Fibroblast of skin of left quadriceps (primary cell): ENCODE results near the gene ZC3H12D.
"Not testable (repeated sequence)": the region's sequence is repeated elsewhere in the genome, so short reads cannot be mapped to it uniquely, and the experiment has no call there.

Experiments
- DNase-seq, 2 experiments: peaks; one replicate each; pipeline ENCODE4 v3.0.0-alpha.2; 2013; ENCODE audit warnings: low read depth in 2 of 2

The ZC3H12D gene

GRCh38 chr6:149484733-149485700, at the start of gene ZC3H12D:
Gene ZC3H12D (minus strand): TSS chr6:149485014. CDS start chr6:149474543, 10,471 bp downstream.
- no peak for DNase-seq

GRCh38 chr6:149529650-149530049, 44.8 kb upstream of the ZC3H12D start:
- DNase-seq, result no peak

- no peak for DNase-seq
These were observed 30.7 kb upstream of the ZC3H12D start for GRCh38 chr6:149515494-149515893.

- DNase-seq, result no peak
These were observed 29.1 kb upstream of the ZC3H12D start for GRCh38 chr6:149513915-149514314.

- no peak for DNase-seq
These were observed 26.1 kb upstream of the ZC3H12D start for GRCh38 chr6:149510793-149511512.

- DNase-seq, result no peak
These were observed 23.7 kb upstream of the ZC3H12D start for GRCh38 chr6:149508485-149508884.

GRCh38 chr6:149503872-149504271, 19.1 kb upstream of the ZC3H12D start:
- DNase-seq, result no peak

- DNase-seq, result no peak
These were observed 18.5 kb upstream of the ZC3H12D start for GRCh38 chr6:149503276-149503675.

- DNase-seq, result no peak
These were observed 17.0 kb upstream of the ZC3H12D start for GRCh38 chr6:149501768-149502167.

GRCh38 chr6:149501201-149501600, 16.4 kb upstream of the ZC3H12D start:
- DNase-seq, result no peak

- no peak for DNase-seq
These were observed 15.3 kb upstream of the ZC3H12D start for GRCh38 chr6:149500096-149500495.

GRCh38 chr6:149499066-149499465, 14.3 kb upstream of the ZC3H12D start:
- peak; percentile 88 to 89 for DNase-seq

- no peak for DNase-seq
These were observed 12.6 kb upstream of the ZC3H12D start for GRCh38 chr6:149497365-149497764.

- not testable (repeated sequence) for DNase-seq
These were observed 11.8 kb upstream of the ZC3H12D start for GRCh38 chr6:149496597-149496996.

- DNase-seq, result not testable (repeated sequence)
These were observed 10.7 kb upstream of the ZC3H12D start for GRCh38 chr6:149495349-149496016.

- DNase-seq, result not testable (repeated sequence)
These were observed 10.0 kb upstream of the ZC3H12D start for GRCh38 chr6:149494810-149495209.

GRCh38 chr6:149493761-149494320, 9.0 kb upstream of the ZC3H12D start:
- no peak for DNase-seq

- DNase-seq, result no peak
These were observed 8.1 kb upstream of the ZC3H12D start for GRCh38 chr6:149492798-149493343.

- DNase-seq, result no peak
These were observed 5.2 kb upstream of the ZC3H12D start for GRCh38 chr6:149489967-149490366.

- DNase-seq, result no peak
These were observed 4.0 kb upstream of the ZC3H12D start for GRCh38 chr6:149488815-149489214.

- DNase-seq, result no peak
These were observed 2.5 kb upstream of the ZC3H12D start for GRCh38 chr6:149487316-149487715.
